Loucy (cell line): ENCODE data around the gene ARHGAP26.

ENCODE experiments used
- CTCF ChIP-seq: fragments of 200-600 bp; sonication (generic); conservative IDR thresholded peaks from 2 replicates; pipeline ENCODE4 v1.5.1; 2014; ENCODE audit warnings: mild to moderate bottlenecking, antibody characterized with exemption, low read length
- EZH2phosphoT487 ChIP-seq: fragments of 200-600 bp; IDR thresholded peaks from 2 replicates; pipeline ENCODE4 v1.6.1; 2018; ENCODE audit warnings: antibody characterized with exemption, mild to moderate bottlenecking, moderate library complexity, borderline replicate concordance

GRCh38 chr5:143093452-143094086 is 323.4 kb downstream of the ARHGAP26 start:
- TF ChIP-seq CTCF (no peak), EZH2phosphoT487 (no peak)
